Measurements from ENCODE around the gene RHOJ.

The RHOJ gene

GRCh38 chr14:63328787-63329737 is 124.8 kb downstream of the RHOJ start:
- TF ChIP-seq PAX5 (IDR thresholded peaks at IDR 0.05; ENCODE audit: insufficient read depth, low read length, severe bottlenecking) (no peak), SPI1 (IDR thresholded peaks at IDR 0.05; ENCODE audit: low read depth, low read length) (no peak)
- no peak for FAIRE-seq
- DNase-seq (ENCODE audit: insufficient read length, low spot score) = no peak

- FAIRE-seq (no peak), DNase-seq (ENCODE audit: insufficient read length, low spot score) (no peak)
Measured at GRCh38 chr14:63342371-63342770, 138.1 kb downstream of the RHOJ start.

More at GRCh38 chr14:63342371-63342770, 138.1 kb downstream of the RHOJ start:
- TF ChIP-seq POLR2A (IDR thresholded peaks at IDR 0.05; ENCODE audit: low read depth, low read length) = no peak
- no peak for TF ChIP-seq POLR2AphosphoS5 (IDR thresholded peaks at IDR 0.05; ENCODE audit: low read depth, low read length)
- no peak for TF ChIP-seq POU2F2 (IDR thresholded peaks at IDR 0.05; ENCODE audit: low read depth, low read length)

All from GM12891 (cell line).